ENCODE data around the gene SRC.

Gene SRC

DNA sequence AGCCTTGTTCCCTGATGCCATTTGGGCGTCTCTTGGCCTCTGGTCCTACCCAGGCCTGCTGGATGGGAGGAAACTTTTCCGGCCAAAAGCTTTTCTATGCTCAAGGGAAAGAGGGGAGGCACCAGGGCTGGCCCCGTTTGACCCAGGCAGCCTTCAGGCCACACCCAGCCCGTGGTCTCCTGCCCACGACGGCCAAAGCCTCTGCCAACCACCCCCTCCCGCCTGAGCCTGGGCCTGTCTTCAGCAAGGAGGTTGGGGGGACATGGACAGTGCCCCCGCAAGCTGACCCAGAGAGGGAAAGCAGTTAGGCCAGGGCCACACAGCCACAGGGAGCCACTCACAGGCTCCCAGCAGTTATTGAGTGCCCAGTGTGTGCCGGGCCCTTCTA, 49.5 kb downstream of the SRC start:
- no peak overlapping the region for H3K9ac ChIP-seq (ENCODE audit: low read length)

DNA sequence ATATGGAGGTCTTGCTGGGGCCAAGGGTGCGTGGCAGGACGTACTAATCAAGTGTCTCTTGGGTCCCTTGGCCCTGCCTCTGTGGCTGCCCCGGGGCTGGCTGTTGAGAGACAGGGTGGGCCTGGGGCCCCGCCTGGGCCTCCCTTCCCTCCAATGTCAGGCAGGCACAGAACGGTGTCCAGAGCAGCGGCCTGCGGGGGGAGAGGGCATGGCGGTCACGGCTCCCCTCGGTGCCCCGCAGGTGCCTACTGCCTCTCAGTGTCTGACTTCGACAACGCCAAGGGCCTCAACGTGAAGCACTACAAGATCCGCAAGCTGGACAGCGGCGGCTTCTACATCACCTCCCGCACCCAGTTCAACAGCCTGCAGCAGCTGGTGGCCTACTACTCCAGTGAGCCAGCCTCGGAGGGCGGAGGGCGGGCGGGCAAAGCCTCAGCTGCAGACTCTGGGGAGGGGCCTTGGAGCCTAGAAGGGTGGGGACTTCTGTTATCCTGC, 50.0 kb downstream of the SRC start:
- Histone ChIP-seq H3K9me3 (ENCODE audit: insufficient read depth, low read length) (no peaks in the 10 kb centered on the region), H2AFZ (ENCODE audit: low read depth, low read length, severe bottlenecking) (no peak overlapping the region), H3K79me2 (ENCODE audit: insufficient read depth, low read length) (no peaks in the 10 kb centered on the region), H3K27ac (ENCODE audit: low read depth, low read length) (no peak overlapping the region), H4K20me1 (ENCODE audit: low read depth, low read length) (no peaks in the 10 kb centered on the region), H3F3A (ENCODE audit: insufficient read depth) (no peaks in the 10 kb centered on the region), H3K27me3 (ENCODE audit: low read length) (no peaks in the 10 kb centered on the region), H3K9me2 (replicated peaks; ENCODE audit: insufficient read depth, low read length) (no peaks in the 10 kb centered on the region), H3K36me3 (ENCODE audit: low read length) (no peaks in the 10 kb centered on the region), H3K4me2 (ENCODE audit: low read depth, low read length, poor library complexity, severe bottlenecking) (no peak overlapping the region), H3K4me3 (ENCODE audit: insufficient read depth, low read length, poor library complexity, severe bottlenecking) (no peak overlapping the region), H3K9ac (ENCODE audit: low read length) (no peak overlapping the region)
- TF ChIP-seq EZH2phosphoT487 (conservative IDR thresholded peaks at IDR 0.05; ENCODE audit: low read length) = no peak
- TF ChIP-seq, protein P1, sequence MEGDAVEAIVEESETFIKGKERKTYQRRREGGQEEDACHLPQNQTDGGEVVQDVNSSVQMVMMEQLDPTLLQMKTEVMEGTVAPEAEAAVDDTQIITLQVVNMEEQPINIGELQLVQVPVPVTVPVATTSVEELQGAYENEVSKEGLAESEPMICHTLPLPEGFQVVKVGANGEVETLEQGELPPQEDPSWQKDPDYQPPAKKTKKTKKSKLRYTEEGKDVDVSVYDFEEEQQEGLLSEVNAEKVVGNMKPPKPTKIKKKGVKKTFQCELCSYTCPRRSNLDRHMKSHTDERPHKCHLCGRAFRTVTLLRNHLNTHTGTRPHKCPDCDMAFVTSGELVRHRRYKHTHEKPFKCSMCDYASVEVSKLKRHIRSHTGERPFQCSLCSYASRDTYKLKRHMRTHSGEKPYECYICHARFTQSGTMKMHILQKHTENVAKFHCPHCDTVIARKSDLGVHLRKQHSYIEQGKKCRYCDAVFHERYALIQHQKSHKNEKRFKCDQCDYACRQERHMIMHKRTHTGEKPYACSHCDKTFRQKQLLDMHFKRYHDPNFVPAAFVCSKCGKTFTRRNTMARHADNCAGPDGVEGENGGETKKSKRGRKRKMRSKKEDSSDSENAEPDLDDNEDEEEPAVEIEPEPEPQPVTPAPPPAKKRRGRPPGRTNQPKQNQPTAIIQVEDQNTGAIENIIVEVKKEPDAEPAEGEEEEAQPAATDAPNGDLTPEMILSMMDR (IDR thresholded peaks at IDR 0.05; ENCODE audit: insufficient read depth, low read length, poor library complexity, severe bottlenecking) = no peak

More for the DNA sequence above, 49.5 kb downstream of the SRC start:
- Histone ChIP-seq H3K4me3 (ENCODE audit: insufficient read depth, low read length, poor library complexity, severe bottlenecking) (no peak overlapping the region), H3K9me2 (replicated peaks; ENCODE audit: insufficient read depth, low read length) (no peaks in the 10 kb centered on the region), H3K36me3 (ENCODE audit: low read length) (no peaks in the 10 kb centered on the region), H4K20me1 (ENCODE audit: low read depth, low read length) (no peaks in the 10 kb centered on the region), H3K4me2 (ENCODE audit: low read depth, low read length, poor library complexity, severe bottlenecking) (no peak overlapping the region), H3K27ac (ENCODE audit: low read depth, low read length) (no peak overlapping the region), H3K79me2 (ENCODE audit: insufficient read depth, low read length) (no peaks in the 10 kb centered on the region), H3K27me3 (ENCODE audit: low read length) (no peaks in the 10 kb centered on the region), H3F3A (ENCODE audit: insufficient read depth) (no peaks in the 10 kb centered on the region), H2AFZ (ENCODE audit: low read depth, low read length, severe bottlenecking) (no peak overlapping the region), H3K9me3 (ENCODE audit: insufficient read depth, low read length) (no peaks in the 10 kb centered on the region)
- TF ChIP-seq EZH2phosphoT487 (conservative IDR thresholded peaks at IDR 0.05; ENCODE audit: low read length) = no peak
- TF ChIP-seq, protein P1 (IDR thresholded peaks at IDR 0.05; ENCODE audit: insufficient read depth, low read length, poor library complexity, severe bottlenecking) = no peak

DNA sequence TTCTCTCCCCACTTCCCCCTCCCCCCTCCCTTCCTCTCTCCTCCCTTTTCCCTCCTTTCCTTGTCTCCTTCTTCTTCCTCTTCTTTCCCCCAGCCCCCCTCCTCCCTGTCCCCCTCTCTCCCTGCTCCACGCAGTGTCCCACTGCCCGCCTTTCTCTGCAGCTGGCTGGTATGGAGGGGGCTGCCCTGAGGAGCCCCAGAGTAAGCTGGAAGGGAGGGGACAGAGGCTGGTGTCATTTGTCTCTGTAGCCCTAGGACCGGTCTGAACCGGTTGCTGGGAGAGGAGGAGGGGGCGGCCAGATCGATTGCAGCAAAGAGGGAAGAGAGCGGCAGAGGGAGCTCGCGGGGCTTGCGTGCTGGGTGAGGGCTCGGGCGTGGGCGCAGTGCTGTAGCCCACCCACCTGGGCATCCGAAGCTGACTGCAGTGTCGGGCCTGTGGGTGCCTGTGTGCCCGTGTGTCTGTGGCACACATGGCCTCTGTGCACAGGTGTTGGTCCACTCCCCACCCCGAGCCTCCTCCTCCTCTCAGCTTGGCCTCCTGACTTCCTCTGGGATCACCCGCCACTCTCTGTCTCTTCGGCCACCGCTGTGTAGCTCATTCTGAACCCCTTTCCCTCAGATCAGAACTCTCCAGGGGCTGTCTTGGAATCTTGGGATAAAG, 50.6 kb downstream of the SRC start:
- Histone ChIP-seq H3K4me2 (ENCODE audit: low read depth, low read length, poor library complexity, severe bottlenecking) (no peak overlapping the region), H3F3A (ENCODE audit: insufficient read depth) (no peaks in the 10 kb centered on the region), H3K9ac (ENCODE audit: low read length) (no peak overlapping the region), H3K9me2 (replicated peaks; ENCODE audit: insufficient read depth, low read length) (no peaks in the 10 kb centered on the region), H3K4me3 (ENCODE audit: insufficient read depth, low read length, poor library complexity, severe bottlenecking) (no peak overlapping the region), H3K79me2 (ENCODE audit: insufficient read depth, low read length) (no peaks in the 10 kb centered on the region), H3K27me3 (ENCODE audit: low read length) (no peaks in the 10 kb centered on the region), H3K9me3 (ENCODE audit: insufficient read depth, low read length) (no peaks in the 10 kb centered on the region), H4K20me1 (ENCODE audit: low read depth, low read length) (no peaks in the 10 kb centered on the region), H2AFZ (ENCODE audit: low read depth, low read length, severe bottlenecking) (no peak overlapping the region), H3K36me3 (ENCODE audit: low read length) (no peaks in the 10 kb centered on the region), H3K27ac (ENCODE audit: low read depth, low read length) (no peak overlapping the region)
- no peak for TF ChIP-seq EZH2phosphoT487 (conservative IDR thresholded peaks at IDR 0.05; ENCODE audit: low read length)
- TF ChIP-seq, protein P1 (IDR thresholded peaks at IDR 0.05; ENCODE audit: insufficient read depth, low read length, poor library complexity, severe bottlenecking) = no peak

All from SU-DHL-6 (cell line).